Cerebellar nuclear complex (tissue), 1 donor: ENCODE results near the gene C7orf25.

ENCODE experiments used
- DNase-seq, 2 experiments: peaks; one replicate each; lab custom pipeline; 2025; lab: John Stamatoyannopoulos, UW

The C7orf25 gene

GRCh38 chr7:42911454-42912447 lies at the start of gene C7orf25:
Gene C7orf25 (minus strand): TSS chr7:42912070. CDS start chr7:42910900, 1,170 bp downstream.
- DNase-seq, result peak; percentile 40 to 93

DNA sequence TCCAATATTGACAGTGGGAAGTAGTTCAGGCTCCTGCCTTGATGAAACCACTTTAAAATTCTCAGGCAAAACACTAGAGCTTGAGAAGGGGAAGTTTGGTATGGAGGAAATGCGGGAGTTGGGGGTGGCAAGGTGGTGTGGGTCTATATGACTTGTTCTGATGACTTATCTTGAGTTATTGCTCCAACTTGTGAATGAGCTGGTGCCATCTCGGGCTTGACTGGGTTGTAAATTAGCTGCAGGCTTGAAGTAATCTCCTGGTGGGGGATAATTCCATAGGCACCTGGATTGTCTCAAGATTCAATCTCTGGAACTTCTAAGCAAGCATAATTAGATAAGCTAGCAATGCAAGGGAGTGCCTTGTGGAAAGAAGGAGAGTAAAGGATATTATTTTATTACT lies 49.3 kb upstream of the C7orf25 start:
- no peak for DNase-seq

DNA sequence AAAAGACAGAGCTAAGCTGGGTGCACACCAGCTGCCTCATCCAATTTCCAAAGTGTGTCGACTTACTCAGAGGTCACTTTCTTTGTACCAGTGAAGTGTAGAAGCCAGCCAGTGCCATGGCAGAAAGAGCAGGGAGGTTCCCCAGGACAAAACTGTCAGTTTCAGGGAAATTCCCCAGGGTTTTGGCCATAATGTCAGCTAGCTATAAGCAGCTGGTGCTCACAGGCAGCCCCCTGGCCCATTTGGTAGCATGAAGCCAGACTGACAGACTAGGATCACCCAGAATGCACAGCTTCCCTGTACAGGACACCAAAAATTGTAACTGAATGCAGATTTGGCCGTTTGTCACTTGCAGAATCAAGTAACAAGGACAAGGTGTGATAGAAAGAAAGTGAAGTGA lies 48.9 kb upstream of the C7orf25 start:
- DNase-seq, result no peak

DNA sequence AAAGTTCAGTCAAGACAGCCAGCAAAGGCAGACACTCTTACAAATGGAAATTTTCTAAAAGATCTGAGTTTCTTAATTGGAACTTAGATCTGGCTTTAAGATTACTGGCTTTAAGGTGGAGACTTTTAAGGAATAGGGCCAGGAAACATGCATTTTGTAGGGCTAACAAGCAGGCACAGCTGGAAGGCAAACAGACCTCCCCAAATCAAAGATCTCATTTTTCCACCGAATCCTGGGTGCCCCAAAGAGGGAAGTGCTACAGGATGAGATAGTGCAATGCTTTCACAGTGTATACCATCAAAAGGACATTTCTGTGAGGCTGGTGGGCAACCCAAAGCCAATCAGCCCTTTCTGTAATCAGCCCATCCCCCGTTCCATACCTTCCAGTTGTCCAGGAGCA lies 47.7 kb upstream of the C7orf25 start:
- no peak for DNase-seq

DNA sequence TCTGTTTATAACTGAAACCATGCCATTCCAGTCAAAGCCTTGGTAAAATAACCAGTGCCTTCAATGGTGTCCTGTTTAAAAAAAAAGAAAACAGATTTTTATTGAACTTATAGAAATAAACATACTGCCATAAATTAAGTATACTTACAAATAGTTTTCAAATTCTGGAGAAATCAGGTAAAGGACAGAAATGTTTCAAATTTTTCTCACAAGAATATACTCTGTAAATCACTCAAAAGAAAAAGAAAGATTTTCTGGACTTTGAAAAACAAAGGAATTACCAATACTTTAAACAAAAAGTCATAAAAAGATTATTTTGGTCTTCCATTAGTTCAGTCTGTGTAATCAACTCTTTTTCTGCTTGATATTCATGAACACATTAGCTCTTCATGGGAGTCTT lies 44.2 kb upstream of the C7orf25 start:
- DNase-seq, result no peak

- DNase-seq, result no peak
Observed at GRCh38 chr7:42953994-42954393, 42.1 kb upstream of the C7orf25 start.

DNA sequence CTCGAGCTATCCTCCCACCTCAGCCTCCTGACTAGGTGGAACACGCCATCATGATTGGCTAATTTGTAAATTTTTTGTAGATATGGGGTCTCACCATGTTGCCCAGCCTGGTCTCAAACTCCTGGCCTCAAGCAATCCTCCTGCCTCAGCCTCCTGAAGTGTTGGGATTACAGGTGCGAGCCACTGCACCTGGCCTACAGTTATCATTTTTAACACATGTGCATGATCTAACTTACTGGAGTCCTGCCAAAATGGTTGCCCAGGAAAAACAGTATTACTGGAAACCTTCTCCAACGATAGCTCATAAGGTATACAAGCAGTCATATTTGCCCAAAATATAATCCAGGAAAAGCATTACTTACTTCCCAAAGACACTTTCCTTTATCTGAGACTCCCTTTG lies 40.5 kb upstream of the C7orf25 start:
- no peak for DNase-seq

DNA sequence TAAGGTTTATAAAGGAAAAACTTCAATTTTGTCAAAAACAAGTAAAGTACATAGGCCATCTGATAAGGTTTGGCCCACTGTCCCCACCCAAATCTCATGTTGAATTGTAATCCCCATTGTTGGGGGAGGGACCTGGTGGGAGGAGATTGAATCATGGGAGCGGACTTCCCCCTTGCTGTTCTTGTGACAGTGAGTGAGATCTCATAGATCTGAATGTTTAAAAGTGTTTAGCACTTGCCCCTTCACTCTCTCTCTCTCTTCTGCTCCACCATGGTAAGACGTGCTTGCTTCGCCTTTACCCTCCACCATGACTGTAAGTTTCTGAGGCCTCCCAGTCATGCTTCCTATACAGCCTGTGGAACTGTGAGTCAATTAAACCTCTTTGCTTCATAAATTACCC lies 38.5 kb upstream of the C7orf25 start:
- no peak for DNase-seq

GRCh38 chr7:42947521-42947920 lies 35.7 kb upstream of the C7orf25 start:
- no peak for DNase-seq

- DNase-seq, result no peak
Observed at GRCh38 chr7:42946627-42946950, 34.7 kb upstream of the C7orf25 start.

GRCh38 chr7:42945821-42946626 lies 34.2 kb upstream of the C7orf25 start:
- no peak for DNase-seq

DNA sequence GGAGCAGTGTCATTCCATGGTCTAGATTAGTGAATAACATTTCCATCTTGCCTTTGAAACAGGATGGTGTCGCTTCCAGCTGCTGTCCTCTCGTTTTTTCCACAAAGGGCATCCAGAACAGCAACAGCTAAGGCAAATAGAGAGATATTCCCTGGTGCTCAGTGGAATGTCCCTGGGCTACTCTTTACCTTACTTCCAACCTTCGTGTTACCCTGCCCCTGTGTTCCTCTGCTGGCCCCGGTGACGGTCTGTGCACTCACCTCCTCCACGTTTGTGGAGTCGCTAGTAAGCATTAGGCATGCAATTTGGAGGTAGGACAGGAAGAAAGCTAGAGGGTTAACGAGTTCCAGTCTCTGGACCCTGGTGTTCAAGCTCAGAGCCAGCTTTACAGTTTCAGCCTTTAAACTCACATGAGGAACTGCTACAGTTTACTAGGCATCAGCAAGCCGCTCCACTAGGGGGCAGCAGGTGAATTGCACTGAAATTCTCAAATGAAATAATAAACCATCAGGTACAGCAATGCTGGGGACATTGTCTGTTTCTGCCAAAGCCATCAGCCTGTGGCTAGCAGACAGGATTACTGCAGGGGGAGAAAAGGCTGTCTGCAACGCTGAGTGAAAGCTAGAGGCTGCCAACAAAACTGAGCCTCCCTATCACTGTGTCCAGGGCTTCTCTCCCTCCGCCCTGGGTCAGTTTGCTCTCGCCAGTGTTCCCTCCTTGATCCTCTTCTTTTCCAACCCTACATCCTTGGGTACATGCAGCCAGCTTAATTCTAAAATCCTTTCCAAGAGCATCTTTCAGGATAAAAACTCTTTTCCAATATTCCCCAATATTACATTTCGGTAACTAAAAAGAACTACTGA lies 29.3 kb upstream of the C7orf25 start:
- peak; percentile 16 to 69 for DNase-seq

GRCh38 chr7:42939457-42940240 lies 27.8 kb upstream of the C7orf25 start:
- no peak for DNase-seq

DNA sequence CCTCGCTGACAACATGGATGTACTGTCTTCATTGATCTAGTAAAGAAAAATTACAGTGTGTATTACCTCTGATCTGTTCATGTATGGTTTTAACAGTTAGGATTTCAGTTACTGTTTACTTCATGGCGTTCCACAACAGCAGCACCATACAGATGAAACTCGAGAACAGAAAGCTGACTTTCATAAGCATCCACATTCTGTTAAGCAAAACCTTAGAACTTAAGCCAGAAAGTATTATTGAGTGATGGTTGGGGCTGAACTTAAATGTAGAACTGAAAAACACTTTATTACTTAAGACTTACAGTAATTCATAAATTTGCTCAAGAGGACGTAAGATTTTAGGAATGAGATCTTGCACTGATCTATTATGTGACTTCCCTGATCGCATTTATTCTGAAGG lies 24.0 kb upstream of the C7orf25 start:
- DNase-seq, result no peak

- no peak for DNase-seq
Observed at GRCh38 chr7:42934291-42934690, 22.4 kb upstream of the C7orf25 start.

GRCh38 chr7:42932811-42933591 lies 21.1 kb upstream of the C7orf25 start:
- no peak for DNase-seq

- DNase-seq, result peak; percentile 86 to 96
Observed at GRCh38 chr7:42931834-42932651, 20.2 kb upstream of the C7orf25 start, which contains the start of the genes MRPL32 and PSMA2. Gene MRPL32 (plus strand): TSS chr7:42932376. CDS start chr7:42932387, 11 bp downstream. Gene PSMA2 (minus strand): TSS chr7:42932174. CDS start chr7:42932158, 16 bp downstream.

GRCh38 chr7:42931447-42931833 lies 19.6 kb upstream of the C7orf25 start:
- no peak for DNase-seq

DNA sequence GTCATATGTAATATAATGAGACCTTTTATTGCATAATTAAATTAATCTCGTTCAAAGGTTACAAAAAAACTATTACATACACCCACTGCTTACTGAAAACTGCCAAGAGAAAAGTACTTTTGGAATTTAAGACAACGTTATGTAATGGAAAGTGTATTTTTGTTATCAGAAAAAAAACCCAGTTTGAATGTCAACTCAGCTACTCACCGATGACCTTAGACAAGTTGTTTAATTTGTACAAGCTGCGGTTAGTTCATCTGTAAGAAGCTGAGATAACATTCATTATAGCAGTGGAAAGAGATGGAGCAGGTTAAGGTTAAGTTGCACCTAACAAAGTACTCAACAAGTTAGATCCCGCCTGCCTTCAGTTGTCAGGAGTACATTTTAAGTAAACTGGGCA lies 19.0 kb upstream of the C7orf25 start:
- DNase-seq, result no peak
